22Rv1 (cell line): Measurements from ENCODE around the gene TMC8.

Experiments
- ZFX ChIP-seq: fragments of 450-650 bp; IDR thresholded peaks from 2 replicates; pipeline ENCODE4 v1.6.1; 2017; ENCODE audit warnings: antibody characterized with exemption, borderline replicate concordance
- TF ChIP-seq, protein P1 (sequence below): fragments of 450-650 bp; IDR thresholded peaks from 2 replicates; pipeline ENCODE4 v1.5.1; 2017; ENCODE audit warnings: mild to moderate bottlenecking

DNA sequence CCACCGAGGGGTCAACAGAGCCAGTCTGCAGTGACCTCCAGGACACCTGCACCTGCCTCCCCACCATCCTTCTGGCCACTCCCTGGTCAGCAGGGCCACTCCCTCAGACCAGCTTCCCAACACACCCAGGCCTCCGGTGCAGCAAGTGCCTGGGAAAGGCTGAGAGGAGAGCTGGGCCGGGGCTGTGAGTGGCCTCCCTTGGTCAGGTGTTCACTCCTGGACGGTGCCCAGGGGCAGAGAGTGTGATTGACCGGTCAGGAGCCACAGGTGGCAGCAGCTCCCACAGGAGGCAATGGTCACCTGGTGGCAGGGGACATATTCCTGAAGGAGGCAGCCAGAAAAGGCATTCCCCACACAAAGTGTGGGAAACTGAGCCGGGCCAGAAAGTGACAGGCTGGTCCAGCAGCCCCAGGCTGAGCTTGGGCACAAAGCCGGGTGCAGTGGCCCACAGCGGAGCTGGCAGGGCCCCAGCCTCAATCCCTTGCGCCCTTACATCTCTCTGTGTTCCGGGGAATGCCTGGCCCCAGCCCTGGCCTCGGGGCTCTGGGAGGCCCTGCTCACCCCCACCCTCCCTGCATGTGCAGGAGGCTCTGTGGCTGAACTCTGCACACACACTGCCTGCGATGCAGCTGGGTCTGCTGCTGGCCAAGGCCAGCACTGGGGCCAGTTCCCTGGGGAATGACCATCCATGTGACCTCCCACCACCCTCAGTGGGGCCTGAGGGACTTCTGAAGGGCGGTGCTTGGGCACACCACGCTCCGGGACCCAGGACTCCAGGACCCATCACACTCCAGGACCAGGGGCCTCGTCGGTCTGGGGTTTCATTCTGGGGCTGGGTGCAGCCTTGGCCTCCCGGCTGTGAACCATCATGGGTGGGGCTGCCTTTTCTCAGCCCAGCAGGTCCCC lies 14.4 kb downstream of the TMC8 start:
- TF ChIP-seq, protein P1, sequence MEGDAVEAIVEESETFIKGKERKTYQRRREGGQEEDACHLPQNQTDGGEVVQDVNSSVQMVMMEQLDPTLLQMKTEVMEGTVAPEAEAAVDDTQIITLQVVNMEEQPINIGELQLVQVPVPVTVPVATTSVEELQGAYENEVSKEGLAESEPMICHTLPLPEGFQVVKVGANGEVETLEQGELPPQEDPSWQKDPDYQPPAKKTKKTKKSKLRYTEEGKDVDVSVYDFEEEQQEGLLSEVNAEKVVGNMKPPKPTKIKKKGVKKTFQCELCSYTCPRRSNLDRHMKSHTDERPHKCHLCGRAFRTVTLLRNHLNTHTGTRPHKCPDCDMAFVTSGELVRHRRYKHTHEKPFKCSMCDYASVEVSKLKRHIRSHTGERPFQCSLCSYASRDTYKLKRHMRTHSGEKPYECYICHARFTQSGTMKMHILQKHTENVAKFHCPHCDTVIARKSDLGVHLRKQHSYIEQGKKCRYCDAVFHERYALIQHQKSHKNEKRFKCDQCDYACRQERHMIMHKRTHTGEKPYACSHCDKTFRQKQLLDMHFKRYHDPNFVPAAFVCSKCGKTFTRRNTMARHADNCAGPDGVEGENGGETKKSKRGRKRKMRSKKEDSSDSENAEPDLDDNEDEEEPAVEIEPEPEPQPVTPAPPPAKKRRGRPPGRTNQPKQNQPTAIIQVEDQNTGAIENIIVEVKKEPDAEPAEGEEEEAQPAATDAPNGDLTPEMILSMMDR = no peak
- TF ChIP-seq ZFX = no peak
